ENCODE measurements around the gene DCDC1.

Gene DCDC1

DNA sequence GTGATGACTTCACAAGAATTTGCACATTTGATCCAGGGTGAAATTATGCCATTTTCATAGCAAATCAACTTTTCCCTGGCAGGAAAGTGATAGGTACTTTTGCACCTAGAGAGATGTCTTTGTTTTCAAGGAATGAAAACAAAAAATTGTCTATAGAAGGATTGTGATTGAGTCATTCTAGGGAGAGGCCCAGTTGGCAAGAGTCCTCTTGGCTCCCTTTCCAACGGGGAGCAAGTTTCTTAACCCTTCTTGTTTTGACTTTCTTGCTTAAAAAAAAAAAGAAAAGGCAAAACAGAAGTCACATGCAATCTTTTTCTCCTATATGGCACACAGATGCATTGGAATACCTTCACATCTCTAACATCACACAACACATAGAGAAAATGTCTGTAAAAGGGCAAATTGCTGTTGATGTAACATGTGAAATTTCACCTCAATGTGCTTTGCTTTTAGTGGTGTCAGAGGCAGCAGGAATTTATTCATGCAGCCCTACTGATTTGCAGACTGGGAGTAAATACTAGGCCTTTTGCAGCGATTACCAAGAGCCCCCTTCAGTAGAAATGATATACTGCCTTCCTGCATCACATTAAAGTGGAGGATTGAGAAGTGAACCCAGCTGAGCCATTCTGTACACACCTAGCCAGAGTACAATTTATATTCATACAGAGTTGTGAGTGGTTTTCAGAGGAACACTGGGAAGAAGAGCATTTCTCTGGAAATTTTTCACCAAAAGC, 492.7 kb downstream of the DCDC1 start:
- H3K27me3 Mint-ChIP-seq (ENCODE audit: low read depth): no peaks in the 10 kb centered on the region
- H3K27ac Mint-ChIP-seq: no peak overlapping the region
- no peaks in the 10 kb centered on the region for H3K4me1 Mint-ChIP-seq (ENCODE audit: low read depth)
- no peaks in the 10 kb centered on the region for H3K36me3 Mint-ChIP-seq (ENCODE audit: low read depth)
- no peak overlapping the region for H3K4me3 Mint-ChIP-seq
- no peaks in the 10 kb centered on the region for H3K9me3 Mint-ChIP-seq

DNA sequence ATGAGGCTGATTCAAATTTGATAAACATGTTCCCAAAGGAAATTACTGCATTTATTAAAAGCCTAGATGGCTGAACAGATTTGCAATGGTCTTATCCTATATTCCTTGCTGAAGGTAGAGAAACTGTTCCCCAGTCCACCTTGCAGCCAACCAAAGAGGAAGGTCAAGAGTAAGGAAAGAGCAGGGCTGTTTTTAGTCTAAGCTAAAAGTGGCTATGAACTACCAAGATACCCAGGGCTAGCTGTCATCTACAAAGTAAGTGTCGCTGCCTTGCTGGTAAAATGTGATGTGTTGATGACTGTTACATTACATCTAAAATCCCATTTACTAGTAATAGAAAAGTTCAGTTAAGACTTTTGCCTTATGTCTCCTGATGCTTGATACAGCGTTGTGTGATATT, 493.3 kb downstream of the DCDC1 start:
- no peaks in the 10 kb centered on the region for H3K27me3 Mint-ChIP-seq (ENCODE audit: low read depth)
- no peaks in the 10 kb centered on the region for H3K36me3 Mint-ChIP-seq (ENCODE audit: low read depth)
- no peaks in the 10 kb centered on the region for H3K4me1 Mint-ChIP-seq (ENCODE audit: low read depth)
- H3K27ac Mint-ChIP-seq: no peak overlapping the region
- H3K9me3 Mint-ChIP-seq: no peaks in the 10 kb centered on the region
- no peak overlapping the region for H3K4me3 Mint-ChIP-seq

DNA sequence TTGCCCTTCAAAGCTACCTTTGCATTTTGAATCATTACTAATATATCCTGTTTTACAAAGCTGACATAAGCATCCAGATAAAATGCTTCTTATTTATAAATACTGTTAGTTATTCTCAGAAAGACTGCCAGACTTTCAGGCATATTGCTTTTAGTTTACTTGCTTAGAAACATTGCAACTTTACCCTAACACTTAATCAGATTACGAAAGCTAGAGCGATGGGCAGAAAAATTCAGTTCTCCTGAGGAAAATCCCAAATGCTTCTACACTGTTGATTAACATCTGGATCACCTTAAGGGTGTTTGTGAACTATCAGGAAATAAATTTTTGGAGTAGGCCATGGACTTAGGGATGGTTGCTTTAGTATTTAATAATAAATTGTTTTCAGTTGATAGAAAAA, 493.7 kb downstream of the DCDC1 start:
- H3K9me3 Mint-ChIP-seq: no peaks in the 10 kb centered on the region
- no peak overlapping the region for H3K4me3 Mint-ChIP-seq
- H3K4me1 Mint-ChIP-seq (ENCODE audit: low read depth): no peaks in the 10 kb centered on the region
- H3K27me3 Mint-ChIP-seq (ENCODE audit: low read depth): no peaks in the 10 kb centered on the region
- no peaks in the 10 kb centered on the region for H3K36me3 Mint-ChIP-seq (ENCODE audit: low read depth)
- H3K27ac Mint-ChIP-seq: no peak overlapping the region

DNA sequence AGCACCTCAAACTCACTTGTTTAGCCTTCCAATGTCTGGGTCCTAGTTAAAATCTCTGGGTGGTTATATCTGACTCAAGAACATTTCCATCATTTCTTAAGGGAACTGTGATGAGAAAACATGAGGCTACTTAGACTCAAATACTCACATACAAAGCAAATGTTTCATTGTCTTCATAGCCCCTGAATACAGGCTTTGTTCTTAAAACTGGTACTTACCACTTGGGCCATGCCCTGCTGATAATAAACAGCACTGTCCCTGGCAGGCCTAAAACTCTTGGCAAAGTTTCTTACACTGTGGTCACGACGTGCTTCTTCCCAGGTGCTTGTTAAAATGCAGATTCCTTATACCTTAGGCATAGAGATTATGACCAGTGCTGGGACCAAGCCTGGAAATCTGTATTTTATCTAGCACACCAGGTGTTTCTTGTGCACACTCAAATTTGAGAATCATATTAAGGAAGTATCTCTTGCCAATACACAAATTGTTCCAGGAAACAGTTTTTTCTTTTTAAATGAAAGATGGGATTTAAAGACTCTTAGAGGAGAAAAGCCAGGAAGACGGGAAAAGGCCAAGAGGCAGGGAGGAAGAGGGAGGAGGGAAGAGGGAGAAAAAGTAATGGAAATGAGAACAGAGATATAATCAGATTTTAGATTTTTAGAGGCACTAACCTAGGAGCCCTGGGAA, 495.5 kb downstream of the DCDC1 start:
- no peaks in the 10 kb centered on the region for H3K36me3 Mint-ChIP-seq (ENCODE audit: low read depth)
- H3K4me1 Mint-ChIP-seq (ENCODE audit: low read depth): no peaks in the 10 kb centered on the region
- H3K27me3 Mint-ChIP-seq (ENCODE audit: low read depth): no peaks in the 10 kb centered on the region
- no peak overlapping the region for H3K27ac Mint-ChIP-seq
- H3K4me3 Mint-ChIP-seq: no peak overlapping the region
- H3K9me3 Mint-ChIP-seq: no peaks in the 10 kb centered on the region

DNA sequence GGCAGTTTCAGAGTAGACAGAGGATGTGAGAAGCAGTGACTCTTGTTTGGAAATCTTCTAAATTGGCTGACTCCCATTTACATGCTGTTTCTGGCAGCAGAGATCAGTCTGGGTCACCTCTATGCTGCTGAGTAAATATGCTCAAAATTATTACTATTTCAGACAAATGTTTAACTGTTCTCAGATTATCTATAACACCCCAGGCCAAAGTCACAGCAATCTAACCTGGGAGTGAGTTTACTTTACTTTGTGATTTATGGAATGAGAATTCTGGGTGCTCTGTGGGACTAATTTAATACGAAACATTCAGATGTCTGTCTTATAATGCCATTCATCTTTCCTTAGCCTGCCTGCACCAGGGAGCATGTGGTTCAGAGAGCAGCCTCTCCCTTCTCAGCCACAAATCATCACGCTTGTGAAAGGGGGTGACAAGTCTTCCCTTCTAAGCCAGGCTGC, 500.9 kb downstream of the DCDC1 start:
- H3K4me1 Mint-ChIP-seq (ENCODE audit: low read depth): no peaks in the 10 kb centered on the region
- no peaks in the 10 kb centered on the region for H3K27me3 Mint-ChIP-seq (ENCODE audit: low read depth)
- H3K36me3 Mint-ChIP-seq (ENCODE audit: low read depth): no peaks in the 10 kb centered on the region
- H3K9me3 Mint-ChIP-seq: no peaks in the 10 kb centered on the region
- no peak overlapping the region for H3K4me3 Mint-ChIP-seq
- H3K27ac Mint-ChIP-seq: no peak overlapping the region

DNA sequence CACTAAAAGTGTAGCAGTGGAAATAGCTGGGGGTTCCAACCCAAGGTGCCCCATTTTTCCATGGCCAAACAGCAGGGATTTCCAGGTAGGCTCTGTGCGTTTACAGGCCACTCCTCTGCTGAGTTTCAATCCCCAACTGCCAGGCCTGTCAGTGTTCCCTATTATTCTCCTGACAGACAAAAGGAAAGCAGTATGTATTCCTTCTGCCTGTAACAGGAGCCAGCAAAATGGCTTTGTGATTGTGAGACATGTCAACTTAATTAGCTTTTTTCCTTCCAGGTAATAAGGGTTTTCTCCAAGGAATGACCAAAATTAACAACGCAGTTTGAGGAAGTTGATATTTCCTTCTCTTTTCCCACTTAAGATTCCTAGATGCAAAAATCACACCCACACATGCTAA, 506.3 kb downstream of the DCDC1 start:
- no peaks in the 10 kb centered on the region for H3K36me3 Mint-ChIP-seq (ENCODE audit: low read depth)
- no peaks in the 10 kb centered on the region for H3K27me3 Mint-ChIP-seq (ENCODE audit: low read depth)
- H3K4me1 Mint-ChIP-seq (ENCODE audit: low read depth): no peaks in the 10 kb centered on the region
- no peak overlapping the region for H3K27ac Mint-ChIP-seq
- no peaks in the 10 kb centered on the region for H3K9me3 Mint-ChIP-seq
- no peak overlapping the region for H3K4me3 Mint-ChIP-seq

DNA sequence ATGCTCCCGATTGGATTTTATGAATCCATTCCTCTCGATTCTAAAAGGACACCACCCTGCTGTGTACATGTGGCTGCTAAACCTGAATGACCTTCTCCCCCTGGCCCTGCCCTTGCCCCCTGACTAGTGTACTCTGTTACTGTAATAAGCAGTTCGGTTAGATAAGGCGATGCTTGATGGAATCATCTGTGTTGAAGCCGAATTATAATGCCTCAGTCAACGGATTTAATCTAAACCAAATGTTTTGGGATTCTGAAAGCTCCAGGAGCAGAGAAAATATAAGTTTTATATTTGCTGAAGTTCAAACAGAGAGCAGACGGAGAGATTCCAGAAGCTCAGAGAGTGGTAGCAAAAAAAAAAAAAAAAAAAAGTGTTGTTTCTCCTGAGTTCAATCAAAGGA, 508.0 kb downstream of the DCDC1 start:
- Mint-ChIP-seq H3K27me3 (ENCODE audit: low read depth) (no peaks in the 10 kb centered on the region), H3K9me3 (no peaks in the 10 kb centered on the region), H3K27ac (no peak overlapping the region), H3K4me3 (no peak overlapping the region), H3K36me3 (ENCODE audit: low read depth) (no peaks in the 10 kb centered on the region), H3K4me1 (ENCODE audit: low read depth) (no peaks in the 10 kb centered on the region)

DNA sequence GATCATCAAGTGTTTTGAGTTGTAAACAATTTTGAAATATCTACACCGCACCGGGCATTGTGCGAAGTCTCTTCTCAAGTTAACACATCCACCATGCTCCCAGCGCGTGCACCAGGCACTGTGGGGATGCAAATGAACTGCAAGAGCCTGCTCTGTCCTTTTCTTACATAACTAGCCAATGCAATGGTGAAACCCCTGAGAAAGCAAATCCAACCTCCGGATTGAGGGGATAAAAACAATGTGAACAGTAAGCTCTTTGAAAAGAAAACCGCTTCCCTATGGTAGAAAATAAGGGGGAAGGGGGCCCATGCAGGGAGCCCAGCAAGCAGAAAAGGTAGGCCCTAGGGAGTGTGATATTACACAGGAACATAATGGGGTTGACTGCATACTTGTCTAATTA, 508.5 kb downstream of the DCDC1 start:
- no peak overlapping the region for H3K27ac Mint-ChIP-seq
- no peaks in the 10 kb centered on the region for H3K27me3 Mint-ChIP-seq (ENCODE audit: low read depth)
- H3K4me3 Mint-ChIP-seq: no peak overlapping the region
- H3K36me3 Mint-ChIP-seq (ENCODE audit: low read depth): no peaks in the 10 kb centered on the region
- H3K4me1 Mint-ChIP-seq (ENCODE audit: low read depth): no peaks in the 10 kb centered on the region
- H3K9me3 Mint-ChIP-seq: no peaks in the 10 kb centered on the region

DNA sequence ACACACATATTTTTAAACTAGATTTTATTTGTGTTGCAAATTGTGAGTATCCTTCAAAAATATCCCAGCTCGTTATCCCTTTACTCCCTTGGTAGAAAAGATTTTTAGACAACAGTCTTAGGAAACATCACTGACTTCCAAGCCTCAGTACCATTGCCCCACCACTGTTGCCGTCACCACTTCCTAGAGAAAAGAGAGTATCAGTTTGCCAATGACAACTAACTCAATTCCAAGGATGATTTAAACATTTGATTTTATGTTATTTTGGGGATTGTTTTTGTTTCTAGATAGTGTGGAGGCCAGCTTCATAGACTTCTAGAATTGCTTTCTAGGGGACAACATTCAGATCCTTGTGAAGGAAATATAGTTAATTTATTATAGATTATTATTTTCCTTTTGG, 509.4 kb downstream of the DCDC1 start:
- Mint-ChIP-seq H3K27me3 (ENCODE audit: low read depth) (no peaks in the 10 kb centered on the region), H3K9me3 (no peaks in the 10 kb centered on the region), H3K27ac (no peak overlapping the region), H3K36me3 (ENCODE audit: low read depth) (no peaks in the 10 kb centered on the region), H3K4me3 (no peak overlapping the region), H3K4me1 (ENCODE audit: low read depth) (no peaks in the 10 kb centered on the region)

DNA sequence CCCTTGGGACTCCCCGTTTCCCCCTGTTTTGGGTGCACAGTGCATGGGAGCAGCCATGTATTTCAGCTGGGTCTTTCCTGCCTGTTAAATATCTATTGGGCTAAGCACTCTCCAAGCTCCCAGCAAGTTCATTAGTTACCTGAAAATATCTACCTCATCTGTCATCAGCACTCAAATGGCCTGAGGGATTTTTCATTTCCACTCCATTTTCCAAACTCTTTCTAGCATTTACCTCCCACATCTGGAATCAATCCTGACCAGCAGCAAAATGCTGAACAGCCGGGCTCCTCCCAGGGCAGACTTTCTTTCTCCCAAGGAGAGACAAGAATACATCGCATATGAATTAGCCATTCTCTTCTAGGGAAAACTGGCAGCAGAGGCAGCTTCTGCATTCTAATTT, 509.9 kb downstream of the DCDC1 start:
- no peak overlapping the region for H3K27ac Mint-ChIP-seq
- H3K9me3 Mint-ChIP-seq: no peaks in the 10 kb centered on the region
- no peak overlapping the region for H3K4me3 Mint-ChIP-seq
- no peaks in the 10 kb centered on the region for H3K4me1 Mint-ChIP-seq (ENCODE audit: low read depth)
- no peaks in the 10 kb centered on the region for H3K27me3 Mint-ChIP-seq (ENCODE audit: low read depth)
- no peaks in the 10 kb centered on the region for H3K36me3 Mint-ChIP-seq (ENCODE audit: low read depth)

DNA sequence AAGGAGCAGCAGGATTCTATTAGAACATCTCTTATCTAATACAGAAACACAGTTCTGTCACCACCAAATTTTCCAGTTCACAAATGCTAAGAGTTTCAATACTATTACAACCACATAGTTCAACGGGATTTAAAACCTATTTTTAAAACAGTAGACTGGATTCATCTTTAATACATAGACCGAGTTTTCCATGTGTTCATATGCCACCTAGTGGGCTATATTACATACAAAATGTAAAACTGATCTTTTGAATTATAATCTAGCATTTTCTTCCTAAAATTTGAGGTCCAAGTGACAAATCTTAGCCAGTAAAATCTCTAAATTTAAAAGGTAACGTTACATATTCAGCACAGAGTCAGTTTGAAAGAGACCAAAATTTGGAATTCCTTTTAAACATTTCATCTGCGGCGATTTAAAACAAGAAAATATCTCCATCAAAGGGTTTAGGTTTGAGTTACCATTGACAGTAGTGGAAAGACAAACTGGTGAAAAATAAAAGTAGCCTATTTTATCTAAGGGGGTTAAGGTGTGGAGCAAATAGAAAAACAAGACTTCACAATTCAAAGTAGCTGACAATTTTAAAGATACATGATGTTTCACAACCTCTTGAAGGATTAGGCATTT, 514.0 kb downstream of the DCDC1 start:
- Mint-ChIP-seq H3K9me3 (no peaks in the 10 kb centered on the region), H3K27ac (no peak overlapping the region), H3K27me3 (ENCODE audit: low read depth) (no peaks in the 10 kb centered on the region), H3K36me3 (ENCODE audit: low read depth) (no peaks in the 10 kb centered on the region), H3K4me3 (no peak overlapping the region), H3K4me1 (ENCODE audit: low read depth) (no peaks in the 10 kb centered on the region)

DNA sequence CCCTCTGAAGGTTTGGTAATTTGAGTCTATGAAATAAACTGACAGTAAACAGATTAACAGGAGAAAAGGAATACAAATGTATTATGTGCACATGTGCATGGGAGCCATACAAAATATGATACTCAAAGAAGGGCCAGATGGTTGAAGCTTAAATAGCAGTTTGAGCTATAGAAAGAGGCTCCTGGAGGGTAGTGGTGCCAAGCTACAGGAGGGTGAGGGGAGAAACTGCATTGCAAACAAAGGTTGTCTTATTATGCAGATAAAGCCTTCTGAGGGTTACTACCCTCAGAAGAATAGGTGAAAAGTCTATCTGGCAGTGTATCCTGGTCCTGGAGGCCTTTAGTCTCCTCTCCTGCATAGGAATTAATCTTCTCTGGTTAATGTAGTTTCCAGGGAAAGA, 516.1 kb downstream of the DCDC1 start:
- H3K36me3 Mint-ChIP-seq (ENCODE audit: low read depth): no peaks in the 10 kb centered on the region
- no peaks in the 10 kb centered on the region for H3K4me1 Mint-ChIP-seq (ENCODE audit: low read depth)
- no peaks in the 10 kb centered on the region for H3K27me3 Mint-ChIP-seq (ENCODE audit: low read depth)
- no peak overlapping the region for H3K27ac Mint-ChIP-seq
- H3K4me3 Mint-ChIP-seq: no peak overlapping the region
- no peaks in the 10 kb centered on the region for H3K9me3 Mint-ChIP-seq

DNA sequence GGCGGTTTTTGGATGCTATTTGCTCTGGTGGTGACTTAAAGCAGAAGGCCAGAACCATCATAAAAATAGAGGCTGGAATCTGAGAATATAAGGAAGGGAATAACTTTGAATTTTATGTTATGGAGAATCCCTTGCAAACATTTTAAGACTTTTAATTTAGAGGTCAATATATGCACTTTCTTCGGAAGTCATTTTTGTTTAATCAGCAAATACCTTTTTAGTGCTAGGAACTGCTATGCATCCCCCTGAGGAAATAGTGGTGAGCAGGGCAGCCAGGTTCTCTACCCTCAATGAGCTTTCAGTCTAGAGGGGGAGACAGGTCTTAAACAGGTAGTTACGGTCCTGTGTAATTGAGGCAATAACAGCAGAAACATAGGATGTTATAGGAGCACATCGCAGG, 516.9 kb downstream of the DCDC1 start:
- no peaks in the 10 kb centered on the region for H3K4me1 Mint-ChIP-seq (ENCODE audit: low read depth)
- H3K27me3 Mint-ChIP-seq (ENCODE audit: low read depth): no peaks in the 10 kb centered on the region
- no peak overlapping the region for H3K4me3 Mint-ChIP-seq
- no peaks in the 10 kb centered on the region for H3K36me3 Mint-ChIP-seq (ENCODE audit: low read depth)
- peaks cover 7% of the 10 kb centered on the region for H3K9me3 Mint-ChIP-seq
- H3K27ac Mint-ChIP-seq: no peak overlapping the region

DNA sequence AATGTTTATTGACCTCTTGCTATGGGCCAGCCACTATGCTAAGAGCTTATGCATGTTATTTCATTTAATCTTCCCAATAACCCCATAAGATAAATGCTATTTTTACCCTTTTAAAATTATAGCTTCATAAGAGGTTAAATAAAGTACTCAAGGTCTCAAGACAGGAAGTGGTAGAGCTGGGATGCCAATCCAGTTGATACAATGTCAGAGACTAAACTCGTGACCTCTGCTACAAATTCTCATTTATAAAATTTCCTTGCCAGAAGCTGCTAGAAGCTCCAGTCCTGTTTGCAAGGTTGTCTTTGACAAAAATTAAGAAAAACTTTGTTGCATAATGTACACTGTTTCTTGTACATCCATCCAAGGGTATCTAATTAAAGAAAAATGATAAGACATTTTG, 517.4 kb downstream of the DCDC1 start:
- peaks cover 7% of the 10 kb centered on the region for H3K9me3 Mint-ChIP-seq
- H3K4me3 Mint-ChIP-seq: no peak overlapping the region
- no peaks in the 10 kb centered on the region for H3K36me3 Mint-ChIP-seq (ENCODE audit: low read depth)
- no peaks in the 10 kb centered on the region for H3K27me3 Mint-ChIP-seq (ENCODE audit: low read depth)
- no peaks in the 10 kb centered on the region for H3K4me1 Mint-ChIP-seq (ENCODE audit: low read depth)
- H3K27ac Mint-ChIP-seq: no peak overlapping the region

DNA sequence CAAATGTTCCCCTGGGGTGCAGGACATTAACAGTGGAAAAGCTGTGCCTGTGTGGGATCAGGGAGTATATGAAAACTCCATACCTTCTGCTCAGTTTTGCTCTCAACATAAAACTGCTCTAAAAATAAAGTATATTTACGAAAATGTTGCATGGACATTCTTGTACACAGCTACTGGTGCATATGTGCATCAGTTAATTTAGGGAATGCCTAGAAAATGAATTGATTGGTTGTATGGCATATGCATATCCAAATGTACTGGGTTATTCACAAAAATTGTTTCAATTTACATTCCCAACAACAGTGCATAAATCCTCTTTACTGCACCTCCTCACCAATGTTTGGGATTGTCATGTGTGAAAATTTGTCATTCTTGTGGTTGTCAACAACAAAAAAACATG, 532.3 kb downstream of the DCDC1 start:
- peaks cover 4% of the 10 kb centered on the region for H3K9me3 Mint-ChIP-seq
- no peaks in the 10 kb centered on the region for H3K36me3 Mint-ChIP-seq (ENCODE audit: low read depth)
- H3K4me3 Mint-ChIP-seq: no peak overlapping the region
- no peaks in the 10 kb centered on the region for H3K4me1 Mint-ChIP-seq (ENCODE audit: low read depth)
- H3K27ac Mint-ChIP-seq: no peak overlapping the region
- H3K27me3 Mint-ChIP-seq (ENCODE audit: low read depth): no peaks in the 10 kb centered on the region

Measured in T-helper 1 cell treated with Interleukin-12 subunit alpha and Interleukin-12 subunit beta and Interleukin-4 antibody, amounts not matched to agents 30 μg/mL and 1 μg/mL, for 36 hours (primary cell).